GM18526 (cell line): ENCODE results near the gene ARL15.

Experiments used
- POLR2A ChIP-seq: IDR thresholded peaks from 3 replicates; pipeline ENCODE4 v1.6.1; 2011; ENCODE audit not compliant: insufficient read length; ENCODE audit errors: extremely low read depth

The ARL15 gene

GRCh38 chr5:54040804-54041203, 269.6 kb downstream of the ARL15 start:
- TF ChIP-seq POLR2A = no peak

GRCh38 chr5:54040018-54040417, 270.4 kb downstream of the ARL15 start:
- no peak for TF ChIP-seq POLR2A

GRCh38 chr5:54037205-54037604, 273.2 kb downstream of the ARL15 start:
- no peak for TF ChIP-seq POLR2A

DNA sequence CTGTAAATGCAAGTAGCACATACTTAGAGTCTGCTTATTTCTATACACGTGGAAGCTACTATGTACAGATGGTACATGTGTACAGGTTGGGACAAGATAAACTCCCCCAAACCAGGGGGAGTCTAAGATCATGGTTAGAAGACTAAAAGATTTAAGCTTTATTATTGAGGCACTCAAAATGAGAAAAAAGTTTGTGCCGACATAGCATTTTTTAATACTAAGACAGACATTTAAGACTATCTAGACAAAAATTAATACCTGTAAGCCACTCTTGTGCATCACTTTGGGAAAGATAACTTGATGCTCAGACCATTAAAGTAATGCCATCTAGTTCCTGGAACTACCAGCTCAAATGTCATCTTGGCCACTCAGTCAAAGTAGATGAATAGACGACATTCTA, 279.4 kb downstream of the ARL15 start:
- no peak for TF ChIP-seq POLR2A

DNA sequence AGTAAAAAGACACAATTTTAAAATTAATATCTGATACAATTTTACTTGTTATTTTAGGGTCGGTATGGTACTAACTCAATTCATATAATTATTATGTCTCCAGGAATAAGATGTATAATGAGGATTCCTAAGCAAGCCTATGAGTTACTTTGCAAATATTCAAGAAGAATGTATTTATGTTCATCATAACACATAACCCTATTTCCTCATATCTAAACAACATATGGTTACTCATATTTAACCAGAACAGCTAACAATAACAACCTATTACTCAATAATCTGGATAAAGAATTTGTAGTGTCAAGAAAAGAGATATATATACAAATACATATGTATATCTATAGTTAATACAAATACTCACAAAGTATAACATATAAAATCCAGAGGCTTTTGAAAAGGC, 285.9 kb downstream of the ARL15 start:
- no peak for TF ChIP-seq POLR2A

GRCh38 chr5:54022223-54022622, 288.1 kb downstream of the ARL15 start:
- TF ChIP-seq POLR2A = no peak

DNA sequence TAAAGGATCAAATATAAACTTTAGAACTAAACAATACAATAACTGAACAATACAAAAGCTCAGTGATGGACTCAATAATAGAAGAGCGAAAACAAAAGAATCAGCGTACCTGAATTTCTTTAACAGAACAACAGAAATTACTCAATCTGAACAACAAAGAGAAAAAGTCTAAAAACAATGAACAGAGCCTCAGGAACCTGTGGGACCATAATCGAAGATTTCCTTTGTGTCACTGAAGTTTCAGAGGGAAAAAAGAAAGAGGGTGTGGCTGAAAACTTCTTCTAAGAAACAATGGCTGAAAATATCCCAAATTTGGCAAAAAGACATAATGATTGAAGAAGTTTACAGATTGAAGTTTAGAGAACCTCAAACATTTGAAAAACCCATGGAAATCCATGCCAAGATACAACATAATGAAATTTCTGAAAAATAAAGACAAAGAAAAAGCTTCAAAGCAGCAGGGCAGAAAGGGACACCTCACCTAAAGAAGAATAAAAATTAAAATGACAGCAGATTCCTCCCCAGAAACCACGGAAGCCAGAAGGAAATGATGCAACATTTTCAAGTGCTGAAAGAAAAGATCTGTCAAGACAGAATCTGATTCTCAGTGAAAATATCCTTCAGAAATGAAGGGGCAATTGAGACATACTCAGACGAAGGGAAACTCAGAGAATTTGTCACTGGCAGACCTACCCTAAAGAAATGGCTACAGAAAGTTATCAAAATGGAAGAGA, 288.8 kb downstream of the ARL15 start:
- no peak for TF ChIP-seq POLR2A

GRCh38 chr5:54018438-54018837, 291.9 kb downstream of the ARL15 start:
- TF ChIP-seq POLR2A = no peak

DNA sequence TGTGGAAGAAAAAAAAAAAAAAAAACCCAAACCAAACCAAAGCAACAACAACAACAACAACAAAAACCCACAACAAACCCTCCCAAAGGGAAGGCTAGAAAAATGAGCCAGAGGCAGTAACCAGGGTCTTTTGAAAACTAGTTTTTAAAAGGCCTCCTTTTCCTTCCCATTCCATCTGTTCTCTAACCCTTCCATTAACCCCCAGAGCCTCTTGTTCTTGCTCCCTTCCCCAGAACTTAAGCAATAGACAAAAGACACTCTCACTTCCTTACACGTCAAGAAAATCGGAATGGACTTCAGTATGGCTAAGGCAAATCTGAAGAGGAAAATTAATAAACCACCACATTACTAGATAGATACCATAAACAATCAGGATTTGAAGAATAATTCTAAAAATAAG, 292.8 kb downstream of the ARL15 start:
- no peak for TF ChIP-seq POLR2A

GRCh38 chr5:54013556-54014194, 296.7 kb downstream of the ARL15 start:
- no peak for TF ChIP-seq POLR2A

DNA sequence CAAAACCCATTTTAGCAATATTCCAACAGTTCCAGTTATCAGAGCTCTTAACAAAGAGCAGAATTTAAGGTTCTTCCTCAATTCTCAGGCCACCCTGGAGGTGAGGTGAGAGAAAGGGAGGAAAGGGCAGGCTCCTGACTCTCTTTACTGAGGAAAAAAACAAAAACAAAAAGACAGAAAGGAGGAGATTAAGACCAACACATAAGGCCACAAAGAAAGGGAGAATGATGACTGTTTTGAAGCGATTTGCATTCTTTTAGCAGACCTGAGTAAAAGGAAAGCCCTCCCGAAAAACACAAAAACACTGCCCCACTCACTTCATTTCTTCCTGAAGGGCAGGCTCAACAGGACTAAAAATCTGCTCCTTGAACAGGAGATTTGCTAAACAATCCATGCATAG, 300.5 kb downstream of the ARL15 start:
- TF ChIP-seq POLR2A = no peak

- no peak for TF ChIP-seq POLR2A
Measured at GRCh38 chr5:54009357-54009756, 301.0 kb downstream of the ARL15 start.

- TF ChIP-seq POLR2A = no peak
Measured at GRCh38 chr5:54007827-54008777, 302.3 kb downstream of the ARL15 start.

GRCh38 chr5:54004697-54005096, 305.7 kb downstream of the ARL15 start:
- TF ChIP-seq POLR2A = no peak

- no peak for TF ChIP-seq POLR2A
Measured at GRCh38 chr5:54002779-54003178, 307.6 kb downstream of the ARL15 start.
